ENCODE data around the gene CFB.

- TF ChIP-seq CTCF (conservative IDR thresholded peaks at IDR 0.05; ENCODE audit: low read length), result no peak
- TF ChIP-seq EZH2phosphoT487 (IDR thresholded peaks at IDR 0.05; ENCODE audit: borderline replicate concordance), result no peak
Measured at GRCh38 chr6:31928672-31928939, 17.3 kb upstream of the CFB start.

Data from Loucy (cell line).